ENCODE measurements around the gene MAGIX. TPM values are rescaled to one million over a fixed set of nuclear protein-coding genes. Genes with fewer than 3 reads are reported as not detected.
A peak's percentile ranks its signal among the peaks of the same experiment; 100 is the strongest.
"Not testable (repeated sequence)": the region's sequence is repeated elsewhere in the genome, so short reads cannot be mapped to it uniquely, and the experiment has no call there.

Gene MAGIX
- total RNA-seq, 2 experiments from 2014 or later: 0.97 to 1.5 TPM

DNA sequence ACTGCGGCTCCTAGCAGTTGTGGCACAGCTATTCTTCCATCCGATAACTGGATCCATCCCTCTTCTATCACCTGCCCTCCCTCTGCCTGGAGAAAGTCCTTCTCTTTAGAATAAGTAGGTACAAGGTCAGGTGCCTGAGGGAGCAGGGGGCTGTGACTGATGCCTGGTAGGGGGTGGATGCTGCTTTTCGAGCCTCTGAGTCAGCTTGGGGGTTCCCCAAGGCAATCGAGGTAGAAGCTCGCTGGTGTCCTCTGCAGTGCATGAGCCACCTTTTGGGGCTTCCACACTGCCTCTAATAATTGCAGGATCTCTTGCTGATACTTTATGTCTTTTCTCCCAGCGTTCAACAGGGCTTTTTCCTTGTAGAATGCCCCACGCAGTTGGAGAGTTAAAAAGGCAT, 19.4 kb upstream of the MAGIX start:
- H3K27me3 Mint-ChIP-seq (ENCODE audit: low read depth); DNase-seq; H3K4me3 Mint-ChIP-seq; ATAC-seq; POLR2A ChIA-PET; H3K4me1 Mint-ChIP-seq (ENCODE audit: low read depth); H3K9me3 Mint-ChIP-seq (ENCODE audit: insufficient read depth); H3K36me3 Mint-ChIP-seq (ENCODE audit: low read depth); H3K27ac Mint-ChIP-seq: not testable (repeated sequence)
- CTCF ChIA-PET: interaction anchor here (1.1 to 4.9 kb wide), 3 partner anchors 12 to 50 kb away, joined by 4 to 26 read pairs (median 7); no protein-coding TSS in a partner anchor

DNA sequence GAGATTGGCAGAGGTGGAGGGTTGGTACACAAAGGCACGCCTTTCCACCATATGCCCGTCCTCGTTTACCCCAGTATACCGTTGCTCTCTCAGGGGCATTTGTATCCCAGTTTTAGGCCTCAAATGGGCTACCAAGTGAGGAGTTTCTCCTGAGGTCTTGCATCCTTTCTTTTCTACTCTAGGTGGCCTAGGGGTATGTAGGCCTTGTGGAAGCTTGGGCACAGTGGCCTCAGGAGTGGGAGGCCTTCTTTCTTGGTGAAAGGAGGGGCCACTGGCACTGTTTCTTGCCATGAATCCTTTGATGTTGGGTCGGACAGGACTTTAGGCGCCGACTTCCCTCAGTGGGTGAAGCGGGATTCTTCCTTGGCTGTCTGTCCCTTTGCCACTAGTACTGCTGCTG, 15.3 kb upstream of the MAGIX start:
- ChIA-PET POLR2A (no interaction called here), CTCF (no interaction called here)
- Mint-ChIP-seq H3K4me1 (ENCODE audit: low read depth) (no peaks in the 10 kb centered on the region), H3K36me3 (ENCODE audit: low read depth) (no peaks in the 10 kb centered on the region), H3K9me3 (ENCODE audit: insufficient read depth) (no peaks in the 10 kb centered on the region), H3K27me3 (ENCODE audit: low read depth) (no peaks in the 10 kb centered on the region), H3K27ac (no peak overlapping the region), H3K4me3 (no peak overlapping the region)
- DNase-seq (no peak), ATAC-seq (no peak)

GRCh38 chrX:49147936-49148335, 14.6 kb upstream of the MAGIX start:
- H3K27me3 Mint-ChIP-seq (ENCODE audit: low read depth): no peaks in the 10 kb centered on the region
- H3K9me3 Mint-ChIP-seq (ENCODE audit: insufficient read depth): no peaks in the 10 kb centered on the region
- DNase-seq (no peak), ATAC-seq (no peak)
- no peaks in the 10 kb centered on the region for H3K4me1 Mint-ChIP-seq (ENCODE audit: low read depth)
- H3K27ac Mint-ChIP-seq: no peak overlapping the region
- CTCF ChIA-PET: no interaction called here
- POLR2A ChIA-PET: no interaction called here
- no peak overlapping the region for H3K4me3 Mint-ChIP-seq
- H3K36me3 Mint-ChIP-seq (ENCODE audit: low read depth): no peaks in the 10 kb centered on the region

GRCh38 chrX:49148390-49149100, 14.0 kb upstream of the MAGIX start:
- CTCF ChIA-PET: not testable (repeated sequence)

DNA sequence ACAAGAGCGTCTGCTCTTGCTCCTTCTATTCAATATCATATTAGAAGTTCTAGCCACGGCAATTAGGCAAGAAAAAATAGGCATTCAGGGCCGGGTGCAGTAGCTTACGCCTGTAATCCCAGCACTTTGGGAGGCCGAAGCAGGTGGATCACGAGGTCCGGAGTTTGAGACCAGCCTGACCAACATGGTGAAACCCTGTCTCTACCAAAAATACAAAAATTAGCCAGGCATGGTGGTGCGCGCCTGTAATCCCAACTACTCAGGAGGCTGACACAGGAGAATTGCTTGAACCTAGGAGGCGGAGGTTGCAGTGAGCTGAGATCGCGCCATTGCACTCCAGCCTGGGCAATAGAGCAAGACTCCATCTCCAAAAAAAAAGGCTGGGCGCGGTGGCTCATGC, 13.3 kb upstream of the MAGIX start:
- H3K4me1 Mint-ChIP-seq (ENCODE audit: low read depth); H3K36me3 Mint-ChIP-seq (ENCODE audit: low read depth); ATAC-seq; H3K27me3 Mint-ChIP-seq (ENCODE audit: low read depth); H3K9me3 Mint-ChIP-seq (ENCODE audit: insufficient read depth); POLR2A ChIA-PET; DNase-seq; H3K4me3 Mint-ChIP-seq; H3K27ac Mint-ChIP-seq: not testable (repeated sequence)
- CTCF ChIA-PET: interaction anchor here (0.7 kb wide), 1 partner anchor 1157 kb away, joined by 4 read pairs; no protein-coding TSS in a partner anchor

More at GRCh38 chrX:49148390-49149100, 14.0 kb upstream of the MAGIX start:
- H3K27me3 Mint-ChIP-seq (ENCODE audit: low read depth); H3K4me3 Mint-ChIP-seq; ATAC-seq; H3K36me3 Mint-ChIP-seq (ENCODE audit: low read depth); H3K27ac Mint-ChIP-seq; H3K4me1 Mint-ChIP-seq (ENCODE audit: low read depth); DNase-seq; POLR2A ChIA-PET; H3K9me3 Mint-ChIP-seq (ENCODE audit: insufficient read depth): not testable (repeated sequence)

DNA sequence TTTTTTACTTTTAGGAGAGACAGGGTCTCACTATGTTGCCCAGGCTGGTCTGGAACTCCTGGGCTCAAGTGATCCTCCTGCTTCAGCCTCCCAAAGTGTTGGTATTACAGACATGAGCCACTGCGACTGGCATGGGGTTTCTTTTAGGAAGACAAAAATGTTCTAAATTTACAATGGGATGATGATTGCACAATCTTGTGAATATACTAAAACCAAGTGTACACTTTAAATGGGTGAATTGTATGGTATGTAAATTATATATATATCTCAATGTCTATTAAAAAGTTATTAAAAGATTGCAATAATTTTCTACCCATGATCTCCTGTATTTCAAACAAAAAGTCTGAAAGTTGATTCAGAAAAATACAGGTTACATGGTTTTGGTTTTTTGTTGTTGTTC, 9.1 kb upstream of the MAGIX start:
- ATAC-seq: no peak
- peaks cover 19% of the 10 kb centered on the region for H3K4me1 Mint-ChIP-seq (ENCODE audit: low read depth)
- ChIA-PET CTCF (no interaction called here), POLR2A (no interaction called here)
- no peaks in the 10 kb centered on the region for H3K27me3 Mint-ChIP-seq (ENCODE audit: low read depth)
- H3K27ac Mint-ChIP-seq: no peak overlapping the region
- H3K36me3 Mint-ChIP-seq (ENCODE audit: low read depth): peaks cover 3% of the 10 kb centered on the region
- no peak for DNase-seq
- H3K9me3 Mint-ChIP-seq (ENCODE audit: insufficient read depth): no peaks in the 10 kb centered on the region
- no peak overlapping the region for H3K4me3 Mint-ChIP-seq

GRCh38 chrX:49155243-49155899, 7.2 kb upstream of the MAGIX start:
- DNase-seq: peak; percentile 56
- peak overlapping the region; percentile 89 for H3K4me3 Mint-ChIP-seq
- no peaks in the 10 kb centered on the region for H3K9me3 Mint-ChIP-seq (ENCODE audit: insufficient read depth)
- H3K4me1 Mint-ChIP-seq (ENCODE audit: low read depth): peaks cover 19% of the 10 kb centered on the region
- CTCF ChIA-PET: interaction anchor here (0.6 to 2.1 kb wide), 20 partner anchors 8 to 507 kb away, joined by 3 to 26 read pairs (median 4); partner anchors contain the start of gene PLP2
- no peaks in the 10 kb centered on the region for H3K27me3 Mint-ChIP-seq (ENCODE audit: low read depth)
- peak overlapping the region; percentile 94 for H3K27ac Mint-ChIP-seq
- peaks cover 3% of the 10 kb centered on the region for H3K36me3 Mint-ChIP-seq (ENCODE audit: low read depth)
- POLR2A ChIA-PET: interaction anchor here (0.5 to 1.2 kb wide), 6 partner anchors 11 to 717 kb away, joined by 3 to 5 read pairs (median 4); no protein-coding TSS in a partner anchor
- ATAC-seq: peak; percentile 39

- DNase-seq (peak; percentile 89), ATAC-seq (peak; percentile 95)
- H3K9me3 Mint-ChIP-seq (ENCODE audit: insufficient read depth): no peaks in the 10 kb centered on the region
- peak overlapping the region; percentile 89 for H3K4me3 Mint-ChIP-seq
- no peaks in the 10 kb centered on the region for H3K27me3 Mint-ChIP-seq (ENCODE audit: low read depth)
- peak overlapping the region; percentile 94 for H3K27ac Mint-ChIP-seq
- H3K4me1 Mint-ChIP-seq (ENCODE audit: low read depth): peaks cover 19% of the 10 kb centered on the region
- POLR2A ChIA-PET: interaction anchor here (0.5 to 1.2 kb wide), 5 partner anchors 10 to 716 kb away, joined by 3 to 5 read pairs (median 4); no protein-coding TSS in a partner anchor
- peaks cover 3% of the 10 kb centered on the region for H3K36me3 Mint-ChIP-seq (ENCODE audit: low read depth)
- CTCF ChIA-PET: interaction anchor here (0.6 to 2.1 kb wide), 18 partner anchors 10 to 119 kb away, joined by 3 to 26 read pairs (median 4); partner anchors contain the start of gene PLP2
Observed at GRCh38 chrX:49155900-49156837, 6.4 kb upstream of the MAGIX start.

GRCh38 chrX:49157194-49157593, 5.4 kb upstream of the MAGIX start:
- no peak overlapping the region for H3K4me3 Mint-ChIP-seq
- H3K27me3 Mint-ChIP-seq (ENCODE audit: low read depth): no peaks in the 10 kb centered on the region
- POLR2A ChIA-PET: no interaction called here
- ATAC-seq (no peak), DNase-seq (no peak)
- H3K27ac Mint-ChIP-seq: no peak overlapping the region
- H3K36me3 Mint-ChIP-seq (ENCODE audit: low read depth): peaks cover 3% of the 10 kb centered on the region
- H3K9me3 Mint-ChIP-seq (ENCODE audit: insufficient read depth): no peaks in the 10 kb centered on the region
- CTCF ChIA-PET: interaction anchor here (1.6 kb wide), 1 partner anchor 9 kb away, joined by 5 read pairs; no protein-coding TSS in a partner anchor
- H3K4me1 Mint-ChIP-seq (ENCODE audit: low read depth): peaks cover 22% of the 10 kb centered on the region

DNA sequence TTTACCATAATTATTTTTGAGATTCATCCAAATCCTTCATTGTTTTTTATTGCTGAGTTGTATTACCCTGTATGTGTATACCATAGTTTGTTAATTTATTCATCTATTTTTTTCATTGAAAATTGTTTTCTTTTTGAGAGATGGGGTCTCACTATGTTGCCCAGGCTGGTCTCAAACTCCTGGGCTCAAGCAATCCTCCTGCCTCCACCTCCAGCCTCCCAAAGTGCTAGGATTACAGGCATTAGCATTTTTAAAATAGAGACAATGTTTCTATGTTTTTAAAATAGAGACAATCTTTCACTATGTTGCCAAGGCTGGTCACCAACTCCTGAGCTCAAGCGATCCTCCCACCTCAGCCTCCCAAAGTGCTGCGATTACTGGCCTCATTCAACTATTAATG, 1.6 kb upstream of the MAGIX start:
- ChIA-PET POLR2A (no interaction called here), CTCF (no interaction called here)

DNA sequence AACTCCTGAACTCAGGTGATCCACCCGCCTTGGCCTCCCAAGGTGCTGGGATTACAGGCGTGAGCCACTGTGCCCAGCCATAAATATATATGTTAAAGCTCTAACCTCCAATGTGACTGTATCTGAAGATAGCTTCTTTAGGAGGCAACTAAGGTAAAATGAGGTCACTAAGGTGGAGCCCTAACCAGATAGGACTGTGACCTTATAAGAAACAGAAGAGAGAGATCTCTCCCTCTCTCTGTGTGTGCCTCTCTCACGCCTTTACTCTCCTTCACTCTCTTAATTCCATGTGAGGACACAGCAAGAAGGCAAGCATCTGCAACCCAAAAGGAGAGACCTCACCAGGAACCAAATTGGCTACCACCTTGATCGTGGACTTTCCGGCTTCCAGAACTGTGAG, 926 bp upstream of the MAGIX start:
- ChIA-PET POLR2A (no interaction called here), CTCF (interaction anchor here (1.1 kb wide), 1 partner anchor 20 kb away, joined by 4 read pairs; no protein-coding TSS in a partner anchor)
- Mint-ChIP-seq H3K27me3 (ENCODE audit: low read depth) (no peaks in the 10 kb centered on the region), H3K4me1 (ENCODE audit: low read depth) (peaks cover 28% of the 10 kb centered on the region), H3K36me3 (ENCODE audit: low read depth) (no peaks in the 10 kb centered on the region), H3K9me3 (ENCODE audit: insufficient read depth) (no peaks in the 10 kb centered on the region), H3K4me3 (no peak overlapping the region), H3K27ac (no peak overlapping the region)
- no peak for DNase-seq
- no peak for ATAC-seq

More for the DNA sequence above, 1.6 kb upstream of the MAGIX start:
- Mint-ChIP-seq H3K4me3 (no peak overlapping the region), H3K36me3 (ENCODE audit: low read depth) (no peaks in the 10 kb centered on the region), H3K4me1 (ENCODE audit: low read depth) (peaks cover 30% of the 10 kb centered on the region), H3K9me3 (ENCODE audit: insufficient read depth) (no peaks in the 10 kb centered on the region), H3K27me3 (ENCODE audit: low read depth) (no peaks in the 10 kb centered on the region), H3K27ac (no peak overlapping the region)
- DNase-seq (no peak), ATAC-seq (no peak)
